DMS114 treated with DMSO at 0.1 percent for 48 hours (cell line): ENCODE data around the gene LRP1B.
"Not testable (repeated sequence)": the region's sequence is repeated elsewhere in the genome, so short reads cannot be mapped to it uniquely, and the experiment has no call there.

Source experiments
- DNase-seq: peaks from one replicate; lab custom pipeline; 2025; ENCODE audit not compliant: unreplicated experiment; lab: John Stamatoyannopoulos, UW

The LRP1B gene

GRCh38 chr2:141900826-141901225 is 230.0 kb downstream of the LRP1B start:
- no peak for DNase-seq

GRCh38 chr2:141899740-141900139 is 231.1 kb downstream of the LRP1B start:
- DNase-seq: no peak

GRCh38 chr2:141889788-141890187 is 241.0 kb downstream of the LRP1B start:
- no peak for DNase-seq

- no peak for DNase-seq
These were observed 241.7 kb downstream of the LRP1B start for GRCh38 chr2:141888987-141889555.

- no peak for DNase-seq
These were observed 243.5 kb downstream of the LRP1B start for GRCh38 chr2:141887363-141887762.

GRCh38 chr2:141878016-141878415 is 252.8 kb downstream of the LRP1B start:
- no peak for DNase-seq

GRCh38 chr2:141871913-141872634 is 258.7 kb downstream of the LRP1B start:
- DNase-seq: no peak

GRCh38 chr2:141869572-141869971 is 261.2 kb downstream of the LRP1B start:
- no peak for DNase-seq

- DNase-seq: no peak
These were observed 266.9 kb downstream of the LRP1B start for GRCh38 chr2:141863964-141864363.

GRCh38 chr2:141856215-141856919 is 274.4 kb downstream of the LRP1B start:
- DNase-seq: no peak

GRCh38 chr2:141848191-141848590 is 282.6 kb downstream of the LRP1B start:
- DNase-seq: no peak

- no peak for DNase-seq
These were observed 286.6 kb downstream of the LRP1B start for GRCh38 chr2:141844231-141844630.

GRCh38 chr2:141835103-141835502 is 295.7 kb downstream of the LRP1B start:
- DNase-seq: no peak

GRCh38 chr2:141828761-141829160 is 302.1 kb downstream of the LRP1B start:
- DNase-seq: no peak

- DNase-seq: no peak
These were observed 306.0 kb downstream of the LRP1B start for GRCh38 chr2:141824790-141825189.

- DNase-seq: no peak
These were observed 309.9 kb downstream of the LRP1B start for GRCh38 chr2:141820893-141821292.

- not testable (repeated sequence) for DNase-seq
These were observed 315.5 kb downstream of the LRP1B start for GRCh38 chr2:141815320-141815719.

GRCh38 chr2:141814150-141814549 is 316.7 kb downstream of the LRP1B start:
- DNase-seq: no peak

- DNase-seq: no peak
These were observed 320.7 kb downstream of the LRP1B start for GRCh38 chr2:141810148-141810547.

GRCh38 chr2:141806090-141806489 is 324.7 kb downstream of the LRP1B start:
- no peak for DNase-seq

GRCh38 chr2:141805302-141805701 is 325.5 kb downstream of the LRP1B start:
- no peak for DNase-seq

GRCh38 chr2:141796449-141796848 is 334.4 kb downstream of the LRP1B start:
- no peak for DNase-seq
